H1 (cell line): ENCODE data around the gene CIROP. TPM values are rescaled to one million over a fixed set of nuclear protein-coding genes. Genes with fewer than 3 reads are reported as not detected.

Source experiments
- CTCF ChIA-PET: fragments of 300-600 bp; sonication (Branson Sonifier 250); formaldehyde crosslinking; loops from one replicate; lab custom pipeline; 2021; ENCODE audit not compliant: partially characterized antibody; lab: Charles Lee
- POLR2A ChIA-PET: fragments of 300-600 bp; sonication (Branson Sonifier 250); formaldehyde crosslinking; loops from one replicate; lab custom pipeline; 2021; ENCODE audit warnings: inconsistent platforms; ENCODE audit not compliant: partially characterized antibody; lab: Charles Lee
- DNase-seq, 2 experiments: peaks; one replicate each; pipeline versions ENCODE4 v3.0.0 to v3.0.0-alpha.2; 2010 to 2022; ENCODE audit warnings: low spot score in 2 of 2, low read depth in 1 of 2, mixed read lengths in 1 of 2
- FAIRE-seq: peaks from 2 replicates; lab custom pipeline; 2011; peaks lifted over from hg19 to GRCh38; lab: Jason Lieb, UNC
- H2AFZ ChIP-seq: 2 replicates; pipeline ENCODE4 v1.8.1; 2012; ENCODE audit warnings: low read length, inconsistent platforms
- H2AK5ac ChIP-seq: 2 replicates; pipeline ENCODE4 v1.6.1; 2013; ENCODE audit warnings: low read depth, low read length
- H2BK120ac ChIP-seq: replicated peaks from 2 replicates; pipeline ENCODE3; 2013; ENCODE audit warnings: low read depth, low read length, inconsistent platforms
- H2BK12ac ChIP-seq: 2 replicates; pipeline ENCODE4 v1.6.1; 2013; ENCODE audit warnings: low read depth, low read length
- H2BK15ac ChIP-seq: 2 replicates; pipeline ENCODE4 v1.6.1; 2013; ENCODE audit warnings: low read length
- H2BK20ac ChIP-seq: 2 replicates; pipeline ENCODE4 v1.6.1; 2013; ENCODE audit warnings: low read length
- H2BK5ac ChIP-seq: 2 replicates; pipeline ENCODE4 v1.6.1; 2013; ENCODE audit warnings: low read depth, low read length
- H3K14ac ChIP-seq: 2 replicates; pipeline ENCODE4 v1.6.1; 2013; ENCODE audit warnings: inconsistent platforms; ENCODE audit not compliant: insufficient read length
- H3K18ac ChIP-seq: 2 replicates; pipeline ENCODE4 v1.6.1; 2013; ENCODE audit warnings: low read length; ENCODE audit errors: extremely low read depth
- H3K23ac ChIP-seq: 2 replicates; pipeline ENCODE4 v1.6.1; 2013; ENCODE audit warnings: inconsistent platforms; ENCODE audit not compliant: insufficient read length
- H3K23me2 ChIP-seq: 2 replicates; pipeline ENCODE4 v1.6.1; 2013; ENCODE audit warnings: low read depth, low read length
- H3K27ac ChIP-seq: 2 replicates; pipeline ENCODE4 v1.6.1; 2011; ENCODE audit warnings: low read depth, low read length, inconsistent platforms
- H3K27me3 ChIP-seq, 4 experiments: replicated peaks in 1 of 4; 1 replicate in 1 of 4; 2 replicates in 3 of 4; pipeline versions ENCODE4 v1.6.1 to v1.8.1; 2011 to 2013; ENCODE audit warnings: low read length in 3 of 4, mild to moderate bottlenecking in 3 of 4, inconsistent platforms in 2 of 4, mixed read lengths in 2 of 4, moderate library complexity in 1 of 4; ENCODE audit not compliant: control insufficient read depth in 3 of 4, insufficient read depth in 3 of 4; ENCODE audit errors: extremely low read depth in 1 of 4
- H3K36me3 ChIP-seq, 4 experiments: 2 replicates each; pipeline versions ENCODE4 v1.6.1 to v1.8.1; 2011 to 2013; ENCODE audit warnings: mild to moderate bottlenecking in 4 of 4, low read length in 3 of 4, moderate library complexity in 2 of 4, control low read depth in 1 of 4, inconsistent platforms in 1 of 4; ENCODE audit not compliant: insufficient read depth in 4 of 4, control insufficient read depth in 2 of 4
- H3K4ac ChIP-seq: replicated peaks from 2 replicates; pipeline ENCODE3; 2013; ENCODE audit warnings: low read length, low read depth, mixed read lengths, inconsistent platforms; ENCODE audit not compliant: insufficient read length
- H3K4me1 ChIP-seq, 4 experiments: replicated peaks in 1 of 4; 1 replicate in 1 of 4; 2 replicates in 3 of 4; pipeline versions ENCODE4 v1.6.1 to v1.8.1; 2011 to 2013; ENCODE audit warnings: low read length in 3 of 4, inconsistent platforms in 2 of 4, mixed read lengths in 1 of 4; ENCODE audit not compliant: insufficient read depth in 4 of 4, control insufficient read depth in 3 of 4
- H3K4me2 ChIP-seq, 2 experiments: 2 replicates each; pipeline versions ENCODE4 v1.6.1 to v1.8.1; 2011 to 2013; ENCODE audit warnings: low read depth in 2 of 2, low read length in 2 of 2, control low read depth in 1 of 2, inconsistent platforms in 1 of 2, mild to moderate bottlenecking in 1 of 2; ENCODE audit not compliant: insufficient read depth in 1 of 2
- H3K4me3 ChIP-seq, 4 experiments: fragments of 200-600, 300-600 bp in 1 of 4; sonication (generic), shearing (Covaris generic), sonication (Bioruptor Twin) in 1 of 4; 2 replicates each; pipeline versions ENCODE4 v1.5.1 to v1.8.1; 2011 to 2016; ENCODE audit warnings: low read length in 4 of 4, low read depth in 3 of 4, control low read depth in 2 of 4, inconsistent platforms in 2 of 4, mild to moderate bottlenecking in 2 of 4, mixed read lengths in 1 of 4, moderate library complexity in 1 of 4; ENCODE audit not compliant: insufficient read depth in 2 of 4; ENCODE audit errors: extremely low read depth in 1 of 4
- H3K56ac ChIP-seq: replicated peaks from 2 replicates; pipeline ENCODE3; 2013; ENCODE audit warnings: low read depth, mild to moderate bottlenecking, mixed read lengths, low read length, inconsistent platforms; ENCODE audit not compliant: insufficient read length
- H3K79me1 ChIP-seq: 2 replicates; pipeline ENCODE4 v1.6.1; 2013; ENCODE audit warnings: low read depth, low read length, control low read depth
- H3K79me2 ChIP-seq, 2 experiments: 2 replicates each; pipeline versions ENCODE4 v1.6.1 to v1.8.1; 2012 to 2013; ENCODE audit warnings: low read length in 2 of 2, mild to moderate bottlenecking in 2 of 2, inconsistent platforms in 1 of 2; ENCODE audit not compliant: insufficient read depth in 2 of 2, control insufficient read depth in 1 of 2
- H3K9ac ChIP-seq, 4 experiments: replicated peaks in 1 of 4; 1 replicate in 1 of 4; 2 replicates in 3 of 4; pipeline versions ENCODE4 v1.6.1 to v1.8.1; 2011 to 2013; ENCODE audit warnings: low read depth in 3 of 4, low read length in 3 of 4, control low read depth in 2 of 4, mild to moderate bottlenecking in 2 of 4, moderate library complexity in 2 of 4, inconsistent platforms in 1 of 4; ENCODE audit errors: extremely low read depth in 1 of 4
- H3K9me3 ChIP-seq, 2 experiments: 2 replicates each; pipeline versions ENCODE4 v1.6.1 to v1.8.1; 2012 to 2013; ENCODE audit warnings: mild to moderate bottlenecking in 2 of 2, moderate library complexity in 2 of 2, control low read depth in 1 of 2, inconsistent platforms in 1 of 2, low read depth in 1 of 2, low read length in 1 of 2, mixed read lengths in 1 of 2; ENCODE audit not compliant: insufficient read depth in 2 of 2
- H4K20me1 ChIP-seq, 2 experiments: replicated peaks in 1 of 2; 2 replicates each; pipeline versions ENCODE3 to v1.8.1; 2011 to 2013; ENCODE audit warnings: inconsistent platforms in 2 of 2, low read length in 2 of 2, mild to moderate bottlenecking in 1 of 2; ENCODE audit not compliant: insufficient read depth in 2 of 2, control insufficient read depth in 1 of 2
- H4K5ac ChIP-seq: 2 replicates; pipeline ENCODE4 v1.6.1; 2013; ENCODE audit warnings: low read length, low read depth, mixed read lengths, inconsistent platforms; ENCODE audit not compliant: insufficient read length
- H4K8ac ChIP-seq: 2 replicates; pipeline ENCODE4 v1.8.0; 2013; ENCODE audit warnings: mild to moderate bottlenecking, moderate library complexity, low read length, inconsistent platforms; ENCODE audit not compliant: insufficient read depth; ENCODE audit errors: extremely low read depth
- H4K91ac ChIP-seq: replicated peaks from 2 replicates; pipeline ENCODE3; 2013; ENCODE audit warnings: low read length, mixed read lengths, inconsistent platforms; ENCODE audit not compliant: insufficient read length
- CHD2 ChIP-seq: IDR thresholded peaks from 2 replicates; pipeline ENCODE4 v1.6.1; 2012; ENCODE audit warnings: low read length, improper control_type of control experiment
- CREB1 ChIP-seq: IDR thresholded peaks from 2 replicates; pipeline ENCODE4 v1.6.1; 2012; ENCODE audit warnings: inconsistent platforms
- FOSL1 ChIP-seq: IDR thresholded peaks from 2 replicates; pipeline ENCODE4 v1.6.1; 2011; ENCODE audit warnings: mild to moderate bottlenecking, low read depth, low read length, moderate library complexity; ENCODE audit not compliant: insufficient read depth
- KDM4A ChIP-seq: IDR thresholded peaks from one replicate; pipeline ENCODE4 v1.7.1; 2012; ENCODE audit warnings: low read depth, mild to moderate bottlenecking, moderate library complexity, low read length, inconsistent platforms; ENCODE audit not compliant: severe bottlenecking
- MAFK ChIP-seq: IDR thresholded peaks from 2 replicates; pipeline ENCODE4 v1.6.1; 2012; ENCODE audit warnings: low read depth, mild to moderate bottlenecking, improper control_type of control experiment, low read length
- PHF8 ChIP-seq: fragments of 200-600 bp; sonication (generic); conservative IDR thresholded peaks from 2 replicates; pipeline ENCODE4 v1.7.1; 2012; ENCODE audit warnings: low read depth, mild to moderate bottlenecking, inconsistent platforms, low read length, moderate library complexity
- RXRA ChIP-seq: IDR thresholded peaks from 2 replicates; pipeline ENCODE4 v1.6.1; 2011; ENCODE audit warnings: low read depth, mild to moderate bottlenecking, low read length, moderate library complexity; ENCODE audit not compliant: insufficient read depth
- SIN3A ChIP-seq, 2 experiments: IDR thresholded peaks in 1 of 2; conservative IDR thresholded peaks in 1 of 2; 2 replicates each; pipeline ENCODE4 v1.6.1; 2011 to 2012; ENCODE audit warnings: low read length in 2 of 2, improper control_type of control experiment in 1 of 2, low read depth in 1 of 2, mild to moderate bottlenecking in 1 of 2
- SIRT6 ChIP-seq: IDR thresholded peaks from one replicate; pipeline ENCODE4 v1.7.1; 2012; ENCODE audit warnings: low read length, inconsistent platforms
- SP1 ChIP-seq: IDR thresholded peaks from 2 replicates; pipeline ENCODE4 v1.6.1; 2011; ENCODE audit warnings: low read depth, low read length
- TAF7 ChIP-seq: optimal IDR thresholded peaks from 2 replicates; pipeline ENCODE3; 2011; ENCODE audit warnings: low read depth, mild to moderate bottlenecking, inconsistent platforms, low read length, moderate library complexity, borderline replicate concordance
- TBP ChIP-seq: IDR thresholded peaks from 2 replicates; pipeline ENCODE4 v1.6.1; 2011; ENCODE audit warnings: low read depth, low read length, improper control_type of control experiment
- TEAD4 ChIP-seq: IDR thresholded peaks from 2 replicates; pipeline ENCODE4 v1.6.1; 2012; ENCODE audit warnings: low read depth, low read length, inconsistent platforms, mixed read lengths
- WGBS, 2 experiments: shearing (Covaris generic) in 1 of 2; methylation state at CpG; one replicate each; pipeline versions ENCODE4 v1.1.6 to v1.1.7; 2013 to 2015; ENCODE audit warnings: low lambda C conversion rate in 2 of 2, mixed read lengths in 2 of 2, inconsistent platforms in 1 of 2, low coverage in 1 of 2, missing lambda C conversion rate in 1 of 2; ENCODE audit not compliant: insufficient replicate concordance in 2 of 2, insufficient coverage in 1 of 2, insufficient read length in 1 of 2; ENCODE audit errors: extremely low coverage in 1 of 2, missing lambda C conversion rate in 1 of 2; 5-methylcytosine and 5-hydroxymethylcytosine counted together
- polyA plus RNA-seq, 7 experiments: library from polyadenylated mRNA; depleted of rRNA in 3 of 7; stranded (reverse) in 5 of 7; unstranded in 2 of 7; fragments of >200 nt in 5 of 7; fragments of 200-250 nt in 2 of 7; gene quantifications; 1 replicate in 5 of 7; 2 replicates in 1 of 7; 4 replicates in 1 of 7; pipeline versions ENCODE4 v1.2.1 to v1.2.3, GENCODE V29; 2011 to 2013; ENCODE audit warnings: missing spikeins in 2 of 7, mixed read lengths in 2 of 7
- total RNA-seq: library from RNA; stranded (reverse); fragmentation: NEBNext Ultra II Directional; extraction: Animal tissue kit (Norgen Biotek cat#: 25700); gene quantifications from 2 replicates; pipeline ENCODE4 v1.2.1, GENCODE V29; 2021
- TF ChIP-seq, protein P1 (sequence below): IDR thresholded peaks from 2 replicates; pipeline ENCODE4 v1.6.1; 2011; ENCODE audit warnings: low read depth, mild to moderate bottlenecking, low read length; ENCODE audit not compliant: insufficient read depth

CIROP gene
- total and polyA plus RNA-seq, 2 of the 8 experiments (the other 6 are each of a cell fraction or from before 2014, with no cell fraction given) = 0.06 TPM; not detected in 1

DNA sequence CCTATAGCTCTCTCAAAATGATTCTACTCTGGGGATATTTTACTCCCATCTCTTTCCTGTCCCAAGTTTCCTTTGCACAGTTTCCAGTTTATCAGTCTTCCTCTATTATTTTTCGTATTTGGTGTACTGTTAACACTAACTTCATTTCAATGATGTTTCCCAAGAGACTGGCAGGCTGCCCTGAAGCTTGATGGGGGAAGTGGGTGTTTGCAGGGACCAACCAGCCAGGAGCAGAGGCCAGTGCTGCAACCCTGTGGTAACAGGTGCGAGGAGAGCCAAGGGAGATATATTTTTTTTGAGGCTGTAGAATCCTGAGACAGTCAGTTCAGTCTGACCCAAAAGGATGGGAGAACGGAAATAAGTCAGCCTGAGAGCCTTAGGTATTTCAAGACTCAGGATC is 26.1 kb upstream of the CIROP start:
- Histone ChIP-seq H3K4me3 (no peak overlapping the region), H2BK12ac (no peak overlapping the region), H3K9ac (no peak overlapping the region), H3K79me2 (no peaks in the 10 kb centered on the region), H3K27ac (no peak overlapping the region), H3K4me1 (0 out of 7 replicates have a peak, but pooled peaks cover 0 to under 1% (median 0%) of the 10 kb centered on the region in 4 experiments), H3K4me2 (no peak overlapping the region), H4K91ac (no peak overlapping the region), H2AFZ (no peak overlapping the region), H3K23me2 (no peaks in the 10 kb centered on the region), H2BK120ac (no peak overlapping the region), H3K27me3 (no peaks in the 10 kb centered on the region), H3K56ac (no peak overlapping the region), H4K20me1 (peaks cover 0 to 2% of the 10 kb centered on the region in 2 experiments), H3K9me3 (no peaks in the 10 kb centered on the region), H3K79me1 (no peaks in the 10 kb centered on the region), H3K23ac (no peak overlapping the region), H4K8ac (no peak overlapping the region), H2AK5ac (no peak overlapping the region), H3K18ac (no peak overlapping the region), H2BK15ac (no peak overlapping the region), H2BK5ac (no peak overlapping the region), H4K5ac (no peak overlapping the region), H3K4ac (no peak overlapping the region), H3K14ac (no peak overlapping the region), H3K36me3 (peaks cover 15 to 52% (median 23%) of the 10 kb centered on the region in 4 experiments), H2BK20ac (no peak overlapping the region)
- WGBS, 2 experiments = 81% methylated on average over 3 of the region's 3 CpGs; no CpG with 5 or more reads in 1 of the 2 experiments
- DNase-seq (no peak), FAIRE-seq (no peak)
- CTCF ChIA-PET = interaction anchor here (1.0 to 3.4 kb wide), 5 partner anchors 10 to 62 kb away, joined by 3 to 27 read pairs (median 5); no protein-coding TSS in a partner anchor
- POLR2A ChIA-PET = interaction anchor here (1.1 to 2.1 kb wide), 3 partner anchors 8 to 59 kb away, joined by 3 to 6 read pairs (median 3); no protein-coding TSS in a partner anchor
- TF ChIP-seq TEAD4 = no peak
- TF ChIP-seq PHF8 = no peak
- TF ChIP-seq CHD2 = no peak
- no peak for TF ChIP-seq TAF7
- TF ChIP-seq, protein P1, sequence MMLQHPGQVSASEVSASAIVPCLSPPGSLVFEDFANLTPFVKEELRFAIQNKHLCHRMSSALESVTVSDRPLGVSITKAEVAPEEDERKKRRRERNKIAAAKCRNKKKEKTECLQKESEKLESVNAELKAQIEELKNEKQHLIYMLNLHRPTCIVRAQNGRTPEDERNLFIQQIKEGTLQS = no peak
- no peak for TF ChIP-seq MAFK
- no peak for TF ChIP-seq TBP
- TF ChIP-seq RXRA = no peak
- TF ChIP-seq FOSL1 = no peak
- TF ChIP-seq SIN3A (conservative IDR thresholded peaks at IDR 0.05 in 1 of 2, IDR thresholded peaks at IDR 0.05 in 1 of 2; ENCODE audit: low read depth in 1 of 2, low read length in 2 of 2) = no peak
- no peak for TF ChIP-seq CREB1
- TF ChIP-seq SIRT6 = no peak
- TF ChIP-seq KDM4A = no peak
- no peak for TF ChIP-seq SP1
